ENCODE measurements around the gene DHX57.

The DHX57 gene

GRCh38 chr2:38907743-38908562, 32.2 kb upstream of the DHX57 start:
- H3K4me1 ChIP-seq (ENCODE audit: insufficient read depth, low read length, severe bottlenecking), result no peaks in the 10 kb centered on the region
- H3K9ac ChIP-seq (ENCODE audit: low read length), result no peak overlapping the region
- no peaks in the 10 kb centered on the region for H4K20me1 ChIP-seq (ENCODE audit: insufficient read depth, low read length)
- no peaks in the 10 kb centered on the region for H3K79me2 ChIP-seq (ENCODE audit: insufficient read depth, low read length)
- no peaks in the 10 kb centered on the region for H3K9me2 ChIP-seq (ENCODE audit: low read depth, low read length)
- TF ChIP-seq CTCF (IDR thresholded peaks at IDR 0.05; ENCODE audit: low read length) (no peak), EZH2 (IDR thresholded peaks at IDR 0.05; ENCODE audit: borderline replicate concordance, low read length) (no peak)
- H3K9me3 ChIP-seq (ENCODE audit: low read length), result no peaks in the 10 kb centered on the region
- H3K4me2 ChIP-seq (ENCODE audit: low read length), result no peak overlapping the region
- no peak overlapping the region for H3K27ac ChIP-seq (ENCODE audit: low read depth, low read length, poor library complexity, severe bottlenecking)
- no peak overlapping the region for H3K4me3 ChIP-seq (ENCODE audit: low read depth, low read length, poor library complexity, severe bottlenecking)
- H3K36me3 ChIP-seq (ENCODE audit: insufficient read depth, low read length), result no peaks in the 10 kb centered on the region
- H3F3A ChIP-seq (ENCODE audit: insufficient read depth, low read length), result no peaks in the 10 kb centered on the region
- no peaks in the 10 kb centered on the region for H3K27me3 ChIP-seq (ENCODE audit: insufficient read depth, low read length)
- no peak overlapping the region for H2AFZ ChIP-seq (ENCODE audit: low read length)

GRCh38 chr2:38907242-38907641, 31.5 kb upstream of the DHX57 start:
- H2AFZ ChIP-seq (ENCODE audit: low read length), result no peak overlapping the region
- H3K27ac ChIP-seq (ENCODE audit: low read depth, low read length, poor library complexity, severe bottlenecking), result no peak overlapping the region
- no peak overlapping the region for H3K4me3 ChIP-seq (ENCODE audit: low read depth, low read length, poor library complexity, severe bottlenecking)
- no peaks in the 10 kb centered on the region for H3K9me3 ChIP-seq (ENCODE audit: low read length)
- H3K4me1 ChIP-seq (ENCODE audit: insufficient read depth, low read length, severe bottlenecking), result no peaks in the 10 kb centered on the region
- H3K79me2 ChIP-seq (ENCODE audit: insufficient read depth, low read length), result no peaks in the 10 kb centered on the region
- H3K27me3 ChIP-seq (ENCODE audit: insufficient read depth, low read length), result no peaks in the 10 kb centered on the region
- H3K9me2 ChIP-seq (ENCODE audit: low read depth, low read length), result no peaks in the 10 kb centered on the region
- no peaks in the 10 kb centered on the region for H3K36me3 ChIP-seq (ENCODE audit: insufficient read depth, low read length)
- H3F3A ChIP-seq (ENCODE audit: insufficient read depth, low read length), result no peaks in the 10 kb centered on the region
- no peak overlapping the region for H3K9ac ChIP-seq (ENCODE audit: low read length)
- no peaks in the 10 kb centered on the region for H4K20me1 ChIP-seq (ENCODE audit: insufficient read depth, low read length)
- no peak overlapping the region for H3K4me2 ChIP-seq (ENCODE audit: low read length)
- TF ChIP-seq EZH2 (IDR thresholded peaks at IDR 0.05; ENCODE audit: borderline replicate concordance, low read length) (no peak), CTCF (IDR thresholded peaks at IDR 0.05; ENCODE audit: low read length) (no peak)

- no peaks in the 10 kb centered on the region for H3K9me3 ChIP-seq (ENCODE audit: low read length)
- no peaks in the 10 kb centered on the region for H3F3A ChIP-seq (ENCODE audit: insufficient read depth, low read length)
- H3K36me3 ChIP-seq (ENCODE audit: insufficient read depth, low read length), result no peaks in the 10 kb centered on the region
- TF ChIP-seq CTCF (IDR thresholded peaks at IDR 0.05; ENCODE audit: low read length) (no peak), EZH2 (IDR thresholded peaks at IDR 0.05; ENCODE audit: borderline replicate concordance, low read length) (no peak)
- no peaks in the 10 kb centered on the region for H4K20me1 ChIP-seq (ENCODE audit: insufficient read depth, low read length)
- no peak overlapping the region for H3K4me3 ChIP-seq (ENCODE audit: low read depth, low read length, poor library complexity, severe bottlenecking)
- no peak overlapping the region for H3K27ac ChIP-seq (ENCODE audit: low read depth, low read length, poor library complexity, severe bottlenecking)
- H3K27me3 ChIP-seq (ENCODE audit: insufficient read depth, low read length), result no peaks in the 10 kb centered on the region
- H3K9ac ChIP-seq (ENCODE audit: low read length), result no peak overlapping the region
- H3K79me2 ChIP-seq (ENCODE audit: insufficient read depth, low read length), result no peaks in the 10 kb centered on the region
- no peaks in the 10 kb centered on the region for H3K4me1 ChIP-seq (ENCODE audit: insufficient read depth, low read length, severe bottlenecking)
- no peak overlapping the region for H2AFZ ChIP-seq (ENCODE audit: low read length)
- no peaks in the 10 kb centered on the region for H3K9me2 ChIP-seq (ENCODE audit: low read depth, low read length)
- H3K4me2 ChIP-seq (ENCODE audit: low read length), result no peak overlapping the region
These were observed 29.5 kb upstream of the DHX57 start for GRCh38 chr2:38905251-38905650.

Data from OCI-LY1 (cell line).